GM23338 (cell line): ENCODE data around the gene SSU72. TPM values are rescaled to one million over a fixed set of nuclear protein-coding genes. Genes with fewer than 3 reads are reported as not detected.

Source experiments
- ATAC-seq: fragments of 200-7000 bp; cut with Tn5 transposase; 3 replicates; pipeline ENCODE4 v1.9.1; 2020
- DNase-seq: peaks from one replicate; pipeline ENCODE4 v3.0.0-alpha.2; 2015; ENCODE audit warnings: low spot score
- H2AFZ ChIP-seq: fragments of 200-600 bp; sonication (generic); 2 replicates; pipeline ENCODE4 v1.8.0; 2016; ENCODE audit warnings: antibody characterized with exemption, mild to moderate bottlenecking, moderate library complexity
- H3F3A ChIP-seq: fragments of 200-600 bp; sonication (generic); replicated peaks from 2 replicates; pipeline ENCODE4 v1.8.0; 2017; ENCODE audit warnings: antibody characterized with exemption, mixed run types, low read depth
- H3K27ac ChIP-seq: fragments of 200-600 bp; sonication (generic); 2 replicates; pipeline ENCODE4 v1.6.1; 2016; ENCODE audit warnings: low read depth
- H3K27me3 ChIP-seq: fragments of 200-600 bp; sonication (generic); 2 replicates; pipeline ENCODE4 v1.8.0; 2016; ENCODE audit warnings: mild to moderate bottlenecking, mixed run types, moderate library complexity; ENCODE audit not compliant: insufficient read depth
- H3K36me3 ChIP-seq: fragments of 200-600 bp; sonication (generic); 2 replicates; pipeline ENCODE4 v1.8.0; 2016; ENCODE audit warnings: mild to moderate bottlenecking; ENCODE audit not compliant: insufficient read depth
- H3K4me1 ChIP-seq: fragments of 200-600 bp; sonication (generic); 2 replicates; pipeline ENCODE4 v1.8.0; 2016; ENCODE audit warnings: mild to moderate bottlenecking, moderate library complexity; ENCODE audit not compliant: insufficient read depth
- H3K4me2 ChIP-seq: fragments of 200-600 bp; sonication (generic); 2 replicates; pipeline ENCODE4 v1.7.1; 2017; ENCODE audit warnings: mixed run types
- H3K4me3 ChIP-seq: fragments of 200-600 bp; sonication (generic); 2 replicates; pipeline ENCODE4 v1.6.1; 2016; ENCODE audit warnings: mixed run types
- H3K79me2 ChIP-seq: fragments of 200-600 bp; sonication (generic); replicated peaks from 2 replicates; pipeline ENCODE4 v1.8.0; 2017; ENCODE audit warnings: mild to moderate bottlenecking; ENCODE audit not compliant: insufficient read depth
- H3K9me2 ChIP-seq: fragments of 200-600 bp; sonication (generic); 2 replicates; pipeline ENCODE4 v1.8.0; 2017; ENCODE audit not compliant: insufficient read depth
- H4K20me1 ChIP-seq: fragments of 200-600 bp; sonication (generic); replicated peaks from 2 replicates; pipeline ENCODE4 v1.8.0; 2017; ENCODE audit warnings: mild to moderate bottlenecking; ENCODE audit not compliant: insufficient read depth
- H3K27ac Mint-ChIP-seq: 2 replicates; pipeline ENCODE4 v1.8.0; 2020; ENCODE audit warnings: inconsistent platforms, mild to moderate bottlenecking, moderate library complexity, mixed read lengths
- H3K27me3 Mint-ChIP-seq: 3 replicates; pipeline ENCODE4 v1.8.0; 2022; ENCODE audit warnings: low read depth, mild to moderate bottlenecking, moderate library complexity, mixed read lengths, inconsistent platforms; ENCODE audit not compliant: insufficient read depth, poor library complexity
- H3K36me3 Mint-ChIP-seq: 3 replicates; pipeline ENCODE4 v1.8.0; 2021; ENCODE audit warnings: low read depth, mild to moderate bottlenecking, inconsistent platforms, moderate library complexity, mixed read lengths
- H3K4me1 Mint-ChIP-seq: 3 replicates; pipeline ENCODE4 v1.8.0; 2020; ENCODE audit warnings: mild to moderate bottlenecking, inconsistent platforms, mixed read lengths
- H3K4me3 Mint-ChIP-seq: 3 replicates; pipeline ENCODE4 v1.8.0; 2021; ENCODE audit warnings: moderate library complexity, mild to moderate bottlenecking, inconsistent platforms, mixed read lengths
- H3K9me3 Mint-ChIP-seq: 3 replicates; pipeline ENCODE4 v1.8.0; 2020; ENCODE audit warnings: moderate library complexity, mild to moderate bottlenecking, inconsistent platforms, mixed read lengths
- POLR2AphosphoS5 ChIP-seq: IDR thresholded peaks from 2 replicates; pipeline ENCODE4 v1.6.1; 2016; ENCODE audit warnings: antibody characterized with exemption, low read depth
- ZNF114 ChIP-seq: fragments of 250-450 bp; sonication (Bioruptor Pico); IDR thresholded peaks from 2 replicates; pipeline ENCODE4 v1.5.0; 2020; ENCODE audit warnings: mild to moderate bottlenecking, moderate library complexity
- polyA plus RNA-seq: library from polyadenylated mRNA; unstranded; fragments of >200 nt; fragmentation: Nextera tagmentation; extraction: Ambion mirVana; gene quantifications from 2 replicates; pipeline ENCODE4 v1.2.1, GENCODE V29; 2016
- total RNA-seq: library from RNA; depleted of rRNA; stranded (reverse); fragments of >200 nt; shearing (Covaris generic); gene quantifications from 2 replicates; pipeline ENCODE4 v1.2.3, GENCODE V29; 2014
- TF ChIP-seq, protein P1 (sequence below), 2 experiments: fragments of 200-600 bp in 1 of 2; sonication (generic) in 1 of 2; conservative IDR thresholded peaks; 2 replicates each; pipeline versions ENCODE4 v1.5.1 to v1.6.1; 2016 to 2017; ENCODE audit warnings: antibody characterized with exemption in 2 of 2, low read depth in 2 of 2, mild to moderate bottlenecking in 2 of 2, moderate library complexity in 1 of 2
- TF ChIP-seq, protein P2 (sequence below): IDR thresholded peaks from 2 replicates; pipeline ENCODE4 v1.6.1; 2016; ENCODE audit warnings: antibody characterized with exemption
- TF ChIP-seq, protein P3 (sequence below): fragments of 250-450 bp; sonication (Bioruptor Pico); IDR thresholded peaks from 2 replicates; pipeline ENCODE4 v1.5.0; 2020; ENCODE audit warnings: mild to moderate bottlenecking, moderate library complexity

The SSU72 gene
- total and polyA plus RNA-seq, 2 experiments from 2014 or later: 148 to 248 TPM

DNA sequence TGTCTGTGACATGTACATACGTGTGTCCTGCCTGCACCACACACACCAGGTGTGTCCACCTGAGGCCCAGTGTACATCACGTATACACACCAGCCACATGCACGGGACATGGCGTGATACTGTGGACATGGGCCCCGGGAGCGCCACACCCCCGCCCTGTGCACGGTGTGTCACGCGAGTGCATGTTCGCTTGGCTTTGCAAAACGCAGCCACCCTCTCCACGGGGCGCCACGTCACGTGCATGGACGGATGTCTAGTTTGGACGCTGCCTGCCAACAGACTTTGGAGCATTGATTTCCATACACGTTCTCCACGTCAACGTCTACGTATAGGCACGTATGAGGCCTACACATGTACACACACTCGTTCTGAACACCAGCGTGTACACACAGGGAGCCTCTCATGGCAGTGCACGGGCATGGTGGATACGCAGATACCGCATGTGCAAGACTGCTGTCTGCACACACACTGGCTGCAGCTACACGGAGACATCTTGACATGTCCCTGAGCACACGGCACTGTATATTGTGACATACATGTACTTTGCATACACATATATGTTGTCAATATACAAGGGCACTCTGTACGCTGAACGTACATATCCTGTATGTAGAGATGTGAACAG is 36.9 kb downstream of the SSU72 start:
- Mint-ChIP-seq H3K27me3 (peaks cover 15% of the 10 kb centered on the region), H3K9me3 (no peaks in the 10 kb centered on the region), H3K4me1 (peaks cover 8% of the 10 kb centered on the region), H3K27ac (no peak overlapping the region), H3K36me3 (peaks cover 16% of the 10 kb centered on the region), H3K4me3 (no peak overlapping the region)
- no peaks in the 10 kb centered on the region for H3K36me3 ChIP-seq
- TF ChIP-seq, protein P1, sequence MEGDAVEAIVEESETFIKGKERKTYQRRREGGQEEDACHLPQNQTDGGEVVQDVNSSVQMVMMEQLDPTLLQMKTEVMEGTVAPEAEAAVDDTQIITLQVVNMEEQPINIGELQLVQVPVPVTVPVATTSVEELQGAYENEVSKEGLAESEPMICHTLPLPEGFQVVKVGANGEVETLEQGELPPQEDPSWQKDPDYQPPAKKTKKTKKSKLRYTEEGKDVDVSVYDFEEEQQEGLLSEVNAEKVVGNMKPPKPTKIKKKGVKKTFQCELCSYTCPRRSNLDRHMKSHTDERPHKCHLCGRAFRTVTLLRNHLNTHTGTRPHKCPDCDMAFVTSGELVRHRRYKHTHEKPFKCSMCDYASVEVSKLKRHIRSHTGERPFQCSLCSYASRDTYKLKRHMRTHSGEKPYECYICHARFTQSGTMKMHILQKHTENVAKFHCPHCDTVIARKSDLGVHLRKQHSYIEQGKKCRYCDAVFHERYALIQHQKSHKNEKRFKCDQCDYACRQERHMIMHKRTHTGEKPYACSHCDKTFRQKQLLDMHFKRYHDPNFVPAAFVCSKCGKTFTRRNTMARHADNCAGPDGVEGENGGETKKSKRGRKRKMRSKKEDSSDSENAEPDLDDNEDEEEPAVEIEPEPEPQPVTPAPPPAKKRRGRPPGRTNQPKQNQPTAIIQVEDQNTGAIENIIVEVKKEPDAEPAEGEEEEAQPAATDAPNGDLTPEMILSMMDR (conservative IDR thresholded peaks at IDR 0.05; ENCODE audit: low read depth in 2 of 2): no peak
- TF ChIP-seq POLR2AphosphoS5 (no peak), ZNF114 (CRISPR knock-in tag) (no peak)
- TF ChIP-seq, protein P2, sequence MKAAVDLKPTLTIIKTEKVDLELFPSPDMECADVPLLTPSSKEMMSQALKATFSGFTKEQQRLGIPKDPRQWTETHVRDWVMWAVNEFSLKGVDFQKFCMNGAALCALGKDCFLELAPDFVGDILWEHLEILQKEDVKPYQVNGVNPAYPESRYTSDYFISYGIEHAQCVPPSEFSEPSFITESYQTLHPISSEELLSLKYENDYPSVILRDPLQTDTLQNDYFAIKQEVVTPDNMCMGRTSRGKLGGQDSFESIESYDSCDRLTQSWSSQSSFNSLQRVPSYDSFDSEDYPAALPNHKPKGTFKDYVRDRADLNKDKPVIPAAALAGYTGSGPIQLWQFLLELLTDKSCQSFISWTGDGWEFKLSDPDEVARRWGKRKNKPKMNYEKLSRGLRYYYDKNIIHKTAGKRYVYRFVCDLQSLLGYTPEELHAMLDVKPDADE: no peak
- TF ChIP-seq, protein P3, sequence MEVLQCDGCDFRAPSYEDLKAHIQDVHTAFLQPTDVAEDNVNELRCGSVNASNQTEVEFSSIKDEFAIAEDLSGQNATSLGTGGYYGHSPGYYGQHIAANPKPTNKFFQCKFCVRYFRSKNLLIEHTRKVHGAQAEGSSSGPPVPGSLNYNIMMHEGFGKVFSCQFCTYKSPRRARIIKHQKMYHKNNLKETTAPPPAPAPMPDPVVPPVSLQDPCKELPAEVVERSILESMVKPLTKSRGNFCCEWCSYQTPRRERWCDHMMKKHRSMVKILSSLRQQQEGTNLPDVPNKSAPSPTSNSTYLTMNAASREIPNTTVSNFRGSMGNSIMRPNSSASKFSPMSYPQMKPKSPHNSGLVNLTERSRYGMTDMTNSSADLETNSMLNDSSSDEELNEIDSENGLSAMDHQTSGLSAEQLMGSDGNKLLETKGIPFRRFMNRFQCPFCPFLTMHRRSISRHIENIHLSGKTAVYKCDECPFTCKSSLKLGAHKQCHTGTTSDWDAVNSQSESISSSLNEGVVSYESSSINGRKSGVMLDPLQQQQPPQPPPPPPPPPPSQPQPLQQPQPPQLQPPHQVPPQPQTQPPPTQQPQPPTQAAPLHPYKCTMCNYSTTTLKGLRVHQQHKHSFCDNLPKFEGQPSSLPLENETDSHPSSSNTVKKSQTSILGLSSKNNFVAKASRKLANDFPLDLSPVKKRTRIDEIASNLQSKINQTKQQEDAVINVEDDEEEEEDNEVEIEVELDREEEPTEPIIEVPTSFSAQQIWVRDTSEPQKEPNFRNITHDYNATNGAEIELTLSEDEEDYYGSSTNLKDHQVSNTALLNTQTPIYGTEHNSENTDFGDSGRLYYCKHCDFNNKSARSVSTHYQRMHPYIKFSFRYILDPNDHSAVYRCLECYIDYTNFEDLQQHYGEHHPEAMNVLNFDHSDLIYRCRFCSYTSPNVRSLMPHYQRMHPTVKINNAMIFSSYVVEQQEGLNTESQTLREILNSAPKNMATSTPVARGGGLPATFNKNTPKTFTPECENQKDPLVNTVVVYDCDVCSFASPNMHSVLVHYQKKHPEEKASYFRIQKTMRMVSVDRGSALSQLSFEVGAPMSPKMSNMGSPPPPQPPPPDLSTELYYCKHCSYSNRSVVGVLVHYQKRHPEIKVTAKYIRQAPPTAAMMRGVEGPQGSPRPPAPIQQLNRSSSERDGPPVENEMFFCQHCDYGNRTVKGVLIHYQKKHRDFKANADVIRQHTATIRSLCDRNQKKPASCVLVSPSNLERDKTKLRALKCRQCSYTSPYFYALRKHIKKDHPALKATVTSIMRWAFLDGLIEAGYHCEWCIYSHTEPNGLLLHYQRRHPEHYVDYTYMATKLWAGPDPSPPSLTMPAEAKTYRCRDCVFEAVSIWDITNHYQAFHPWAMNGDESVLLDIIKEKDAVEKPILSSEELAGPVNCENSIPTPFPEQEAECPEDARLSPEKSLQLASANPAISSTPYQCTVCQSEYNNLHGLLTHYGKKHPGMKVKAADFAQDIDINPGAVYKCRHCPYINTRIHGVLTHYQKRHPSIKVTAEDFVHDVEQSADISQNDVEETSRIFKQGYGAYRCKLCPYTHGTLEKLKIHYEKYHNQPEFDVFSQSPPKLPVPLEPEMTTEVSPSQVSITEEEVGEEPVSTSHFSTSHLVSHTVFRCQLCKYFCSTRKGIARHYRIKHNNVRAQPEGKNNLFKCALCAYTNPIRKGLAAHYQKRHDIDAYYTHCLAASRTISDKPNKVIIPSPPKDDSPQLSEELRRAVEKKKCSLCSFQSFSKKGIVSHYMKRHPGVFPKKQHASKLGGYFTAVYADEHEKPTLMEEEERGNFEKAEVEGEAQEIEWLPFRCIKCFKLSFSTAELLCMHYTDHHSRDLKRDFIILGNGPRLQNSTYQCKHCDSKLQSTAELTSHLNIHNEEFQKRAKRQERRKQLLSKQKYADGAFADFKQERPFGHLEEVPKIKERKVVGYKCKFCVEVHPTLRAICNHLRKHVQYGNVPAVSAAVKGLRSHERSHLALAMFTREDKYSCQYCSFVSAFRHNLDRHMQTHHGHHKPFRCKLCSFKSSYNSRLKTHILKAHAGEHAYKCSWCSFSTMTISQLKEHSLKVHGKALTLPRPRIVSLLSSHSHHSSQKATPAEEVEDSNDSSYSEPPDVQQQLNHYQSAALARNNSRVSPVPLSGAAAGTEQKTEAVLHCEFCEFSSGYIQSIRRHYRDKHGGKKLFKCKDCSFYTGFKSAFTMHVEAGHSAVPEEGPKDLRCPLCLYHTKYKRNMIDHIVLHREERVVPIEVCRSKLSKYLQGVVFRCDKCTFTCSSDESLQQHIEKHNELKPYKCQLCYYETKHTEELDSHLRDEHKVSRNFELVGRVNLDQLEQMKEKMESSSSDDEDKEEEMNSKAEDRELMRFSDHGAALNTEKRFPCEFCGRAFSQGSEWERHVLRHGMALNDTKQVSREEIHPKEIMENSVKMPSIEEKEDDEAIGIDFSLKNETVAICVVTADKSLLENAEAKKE: no peak
- no peaks in the 10 kb centered on the region; the same call in 1 of the 2 replicates for H3K4me1 ChIP-seq
- no peak overlapping the region for H2AFZ ChIP-seq
- H3K4me2 ChIP-seq: no peak overlapping the region
- DNase-seq: no peak
- H3K9me2 ChIP-seq: no peaks in the 10 kb centered on the region
- no peak overlapping the region for H3K4me3 ChIP-seq
- H3F3A ChIP-seq: peaks cover 24% of the 10 kb centered on the region
- no peak for ATAC-seq
- peaks cover 4% of the 10 kb centered on the region; the same call in 1 of the 2 replicates for H4K20me1 ChIP-seq
- no peak overlapping the region for H3K27ac ChIP-seq
- H3K27me3 ChIP-seq: no peaks in the 10 kb centered on the region
- no peaks in the 10 kb centered on the region for H3K79me2 ChIP-seq
